HG02970 (cell line): ENCODE data around the gene MXRA7.
"Not testable (repeated sequence)": the region's sequence is repeated elsewhere in the genome, so short reads cannot be mapped to it uniquely, and the experiment has no call there.

ENCODE experiments used
- ATAC-seq: cut with Tn5 transposase; IDR thresholded peaks from one replicate; pipeline ENCODE4 v1.9.1; 2021; ENCODE audit warnings: mild to moderate bottlenecking, moderate library complexity, moderate number of reproducible peaks; ENCODE audit not compliant: unreplicated experiment, low FRiP score

MXRA7 gene, protein sequence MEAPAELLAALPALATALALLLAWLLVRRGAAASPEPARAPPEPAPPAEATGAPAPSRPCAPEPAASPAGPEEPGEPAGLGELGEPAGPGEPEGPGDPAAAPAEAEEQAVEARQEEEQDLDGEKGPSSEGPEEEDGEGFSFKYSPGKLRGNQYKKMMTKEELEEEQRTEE

DNA sequence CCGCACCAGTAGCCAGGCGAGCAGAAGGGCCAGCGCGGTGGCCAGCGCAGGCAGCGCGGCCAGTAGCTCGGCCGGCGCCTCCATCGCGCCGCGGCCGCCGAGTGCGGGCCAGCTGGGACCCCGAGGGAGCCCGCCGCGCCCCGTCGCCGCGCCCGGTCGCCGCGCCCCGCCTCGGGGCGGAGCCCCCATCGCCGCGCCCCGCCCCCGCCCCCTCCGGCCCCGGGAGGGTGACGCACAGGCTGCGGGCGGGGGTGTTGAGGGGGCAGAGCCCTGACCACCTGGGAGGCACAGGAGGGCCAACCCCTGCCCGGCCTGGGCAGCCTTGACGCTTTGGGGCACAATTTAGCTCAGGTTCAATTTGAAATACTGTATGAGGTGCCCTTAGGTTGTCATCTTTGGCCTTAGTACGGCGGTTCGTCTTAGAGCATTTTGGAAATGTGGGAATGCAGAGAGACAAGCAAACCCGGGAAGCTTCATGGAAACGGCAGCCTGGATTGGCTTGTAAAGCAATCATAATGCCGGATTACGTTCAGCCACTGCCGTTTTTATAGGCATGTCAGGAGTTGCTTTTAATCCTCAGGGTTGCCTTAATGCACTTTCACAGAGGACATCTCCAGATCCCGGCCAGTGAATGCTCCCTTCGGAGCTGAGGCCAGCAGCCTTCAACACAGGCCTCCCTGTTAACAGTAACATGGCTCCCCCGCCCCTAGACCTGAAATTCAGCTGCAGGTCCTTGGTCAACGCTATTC, at the start of gene MXRA7:
Gene MXRA7 (minus strand): TSS at position 103 of the 749 bp plus-strand sequence. CDS start 19 bp downstream, at position 84.
- ATAC-seq, result no peak

DNA sequence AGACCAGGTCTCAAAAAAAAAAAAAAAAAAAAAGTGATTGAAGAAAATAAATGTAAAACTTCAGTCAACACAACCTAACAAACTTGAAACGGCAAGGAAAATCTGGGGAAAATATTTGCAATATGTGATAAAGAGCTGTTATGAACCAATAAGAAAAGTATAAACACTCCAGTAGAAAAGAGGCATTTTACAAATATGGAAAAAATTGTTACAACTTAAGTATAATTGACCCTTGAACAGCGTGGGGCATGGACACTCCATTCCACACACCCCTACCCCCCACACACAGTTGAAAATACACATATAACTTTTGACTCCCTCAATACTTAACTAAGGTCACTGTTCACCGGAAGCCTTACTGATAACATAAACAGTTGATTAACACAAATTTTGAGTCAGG, 47.8 kb upstream of the MXRA7 start:
- no peak for ATAC-seq

DNA sequence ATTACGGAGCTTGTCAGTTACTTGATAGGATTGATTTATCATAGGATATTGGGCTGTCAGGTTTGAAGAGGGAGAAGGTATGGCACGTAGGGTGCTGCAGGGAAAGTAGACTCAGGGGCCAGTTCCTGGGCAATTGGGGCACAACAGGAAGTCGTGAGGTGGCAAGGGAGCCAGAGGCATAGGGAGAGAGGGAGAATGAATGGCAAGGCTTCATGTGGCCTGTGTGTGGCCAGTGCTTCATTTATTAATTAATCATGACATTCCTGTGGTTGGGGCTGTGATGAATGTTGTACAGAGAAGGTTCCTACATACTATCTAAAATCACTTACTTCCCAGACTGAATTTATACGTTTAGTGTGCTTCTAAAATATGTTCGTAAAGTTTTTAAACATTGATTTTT, 46.5 kb upstream of the MXRA7 start:
- ATAC-seq, result no peak

DNA sequence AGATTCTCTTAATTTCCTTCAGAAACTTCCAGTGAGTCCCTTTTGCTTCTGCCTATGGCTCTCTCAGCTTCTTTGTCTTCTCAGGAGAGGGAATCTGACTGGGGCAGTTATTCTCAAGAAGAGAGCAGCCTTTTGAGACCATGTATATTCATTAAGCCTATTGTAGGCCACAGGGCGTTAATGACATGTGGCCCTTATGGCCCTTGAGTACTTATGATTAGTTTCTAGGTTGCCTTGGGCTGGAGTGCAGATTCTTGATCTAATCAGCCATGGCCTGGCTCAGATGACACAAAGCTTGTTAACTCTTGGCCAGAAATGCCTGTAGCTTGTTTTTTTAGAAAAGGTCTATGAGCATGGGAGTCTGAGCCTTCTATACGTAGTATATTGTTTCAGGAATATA, 44.5 kb upstream of the MXRA7 start:
- ATAC-seq, result no peak

DNA sequence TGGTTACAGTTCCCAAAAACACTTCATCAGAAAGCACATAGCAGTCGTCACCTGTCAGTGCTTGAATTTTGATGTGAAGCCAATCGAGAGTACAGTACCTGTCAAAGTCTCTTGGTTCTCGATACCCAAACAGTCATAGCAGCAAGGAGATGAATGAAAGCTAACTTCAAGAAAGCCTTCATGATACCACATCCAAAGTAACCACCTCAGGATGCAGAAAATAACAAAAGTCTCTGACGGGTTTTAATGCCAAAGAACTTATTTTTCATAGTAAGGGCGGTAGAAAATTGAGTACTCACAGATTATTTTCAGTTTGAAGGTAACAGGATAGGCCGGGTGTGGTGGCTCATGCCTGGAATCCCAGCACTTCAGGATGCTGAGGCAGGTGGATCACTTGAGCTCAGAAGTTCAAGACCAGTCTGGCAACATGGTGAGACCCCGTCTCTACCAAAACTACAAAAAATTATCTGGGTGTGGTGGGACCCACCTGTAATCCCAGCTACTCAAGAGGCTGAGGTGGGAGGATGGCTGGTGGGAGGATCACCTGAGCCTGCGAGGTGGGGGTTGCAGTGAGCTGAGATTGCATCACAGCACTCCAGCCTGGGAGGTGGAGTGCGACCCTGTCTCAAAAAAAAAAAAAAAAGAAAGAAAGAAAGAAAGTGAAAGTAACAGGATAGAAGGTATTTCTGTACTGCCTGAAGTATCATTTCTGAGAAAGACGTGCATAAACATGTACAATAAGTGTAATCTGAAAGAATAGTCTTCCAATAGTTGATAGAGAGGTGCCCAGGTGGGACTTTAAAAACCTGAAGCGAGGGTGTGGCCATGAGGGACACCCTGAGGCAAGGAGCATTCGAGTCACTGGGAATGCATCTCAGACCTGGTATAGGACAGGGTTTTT, 42.5 kb upstream of the MXRA7 start:
- ATAC-seq, result no peak

DNA sequence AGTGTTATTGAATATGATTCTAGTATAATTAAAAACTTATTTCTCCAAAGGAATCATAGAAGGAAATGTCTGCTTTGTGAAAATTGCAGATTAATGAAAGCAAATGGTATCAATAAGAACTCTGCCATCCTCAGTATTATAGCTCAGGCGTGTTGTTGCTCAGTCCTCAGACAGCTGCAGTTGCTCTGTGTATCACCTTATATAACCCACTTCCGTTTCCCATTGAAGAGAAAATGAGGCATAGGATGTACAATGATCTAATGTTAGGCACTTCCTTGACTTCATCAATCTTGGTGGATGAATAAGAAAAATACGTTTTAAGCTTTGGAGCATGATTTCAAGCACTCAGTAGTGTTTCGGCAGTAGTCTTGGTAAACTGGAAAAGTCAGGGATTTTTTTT, 41.2 kb upstream of the MXRA7 start:
- ATAC-seq, result no peak

DNA sequence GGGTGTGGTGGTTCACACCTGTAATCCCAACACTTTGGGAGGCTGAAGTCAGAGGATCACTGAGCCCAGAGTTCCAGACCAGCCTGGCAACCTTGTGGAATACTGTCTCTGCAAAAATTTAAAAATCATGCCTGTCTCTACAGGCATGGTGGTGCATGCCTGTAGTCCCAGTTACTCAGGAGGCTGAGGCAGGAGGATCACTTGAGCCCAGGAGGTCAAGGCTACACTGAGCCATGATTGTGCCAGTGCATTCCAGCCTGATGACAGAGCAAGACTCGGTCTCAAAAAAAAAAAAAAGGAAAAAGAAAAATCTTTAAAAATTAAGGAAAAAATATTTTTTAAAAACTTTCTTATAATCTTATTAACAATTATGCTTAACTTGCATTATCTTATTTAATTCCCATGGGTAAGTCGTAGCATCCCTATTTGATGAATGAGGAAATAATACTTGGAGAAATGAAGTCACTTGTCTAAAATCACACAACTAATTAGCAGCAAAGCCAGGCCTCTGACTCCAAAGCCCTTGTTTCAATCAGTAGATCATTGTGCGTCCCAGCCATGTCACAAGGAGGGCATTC, 40.7 kb upstream of the MXRA7 start:
- ATAC-seq, result no peak

DNA sequence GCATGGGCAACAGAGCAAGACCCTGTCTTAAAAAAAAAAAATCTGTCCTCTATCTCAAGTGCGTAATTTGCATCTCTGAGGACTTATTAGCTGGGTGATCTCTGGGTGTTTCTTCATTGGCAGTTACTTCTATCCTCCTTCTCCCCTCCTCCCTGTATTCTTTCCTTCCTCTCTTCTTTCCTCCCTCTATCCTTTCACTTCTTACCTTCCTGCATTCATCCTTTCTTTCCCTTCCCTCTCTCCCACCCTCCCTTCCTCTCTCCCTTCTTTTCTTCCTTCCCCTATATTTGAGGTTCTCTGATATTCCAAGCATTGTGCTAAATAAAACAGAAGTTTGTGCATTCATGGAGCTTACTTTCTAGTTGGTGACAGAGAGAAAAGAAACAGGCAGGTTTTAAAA, 37.9 kb upstream of the MXRA7 start:
- ATAC-seq, result no peak

DNA sequence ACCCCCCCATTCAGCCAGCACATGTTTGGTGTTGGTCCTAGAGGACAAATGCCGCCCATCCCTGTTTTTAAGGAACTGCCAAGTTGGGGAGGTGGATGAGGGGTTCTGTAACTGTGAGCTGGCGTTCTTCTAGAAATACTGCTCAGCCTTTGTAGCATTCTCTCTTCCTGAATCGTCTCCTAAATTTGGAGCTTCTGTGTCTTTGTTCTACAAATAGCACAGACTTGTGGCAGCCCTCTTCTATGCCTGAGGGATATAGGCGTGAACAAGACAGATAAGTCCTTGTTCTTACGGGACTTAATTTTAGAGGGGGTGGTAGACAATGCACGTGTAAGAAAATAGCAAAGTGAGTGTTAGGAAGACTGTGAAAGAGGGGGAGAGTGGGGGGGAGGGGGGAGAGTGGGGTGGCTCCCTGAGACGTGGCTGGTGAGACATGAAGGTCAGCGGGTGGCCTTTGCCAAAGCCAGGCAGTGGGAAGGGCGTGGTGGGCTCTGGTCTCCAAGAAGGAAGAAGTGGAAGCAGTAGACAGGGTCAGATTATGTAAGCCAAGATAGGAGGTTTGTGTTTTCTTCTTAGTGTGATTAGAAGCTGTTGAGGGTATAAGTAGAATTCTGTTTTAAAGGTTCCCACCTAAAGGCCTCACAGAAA, 37.1 kb upstream of the MXRA7 start:
- no peak for ATAC-seq

DNA sequence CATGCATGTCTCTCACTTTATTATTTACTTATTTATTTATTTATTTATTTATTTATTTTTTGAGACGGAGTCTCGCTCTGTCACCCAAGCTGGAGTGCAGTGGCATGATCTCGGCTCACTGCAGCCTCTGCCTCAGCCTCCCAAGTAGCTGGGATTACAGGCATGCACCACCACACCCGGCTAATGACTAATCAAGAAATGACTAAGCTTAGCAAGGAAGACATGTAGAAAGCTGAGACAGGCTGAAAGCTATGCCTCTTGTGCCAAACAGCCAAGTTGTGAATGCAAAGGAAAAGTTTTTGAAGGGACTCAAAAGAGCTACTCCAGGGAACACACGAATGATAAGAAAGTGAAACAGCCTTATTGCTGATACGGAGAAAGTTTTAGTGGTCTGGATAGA, 35.0 kb upstream of the MXRA7 start:
- ATAC-seq, result not testable (repeated sequence)

DNA sequence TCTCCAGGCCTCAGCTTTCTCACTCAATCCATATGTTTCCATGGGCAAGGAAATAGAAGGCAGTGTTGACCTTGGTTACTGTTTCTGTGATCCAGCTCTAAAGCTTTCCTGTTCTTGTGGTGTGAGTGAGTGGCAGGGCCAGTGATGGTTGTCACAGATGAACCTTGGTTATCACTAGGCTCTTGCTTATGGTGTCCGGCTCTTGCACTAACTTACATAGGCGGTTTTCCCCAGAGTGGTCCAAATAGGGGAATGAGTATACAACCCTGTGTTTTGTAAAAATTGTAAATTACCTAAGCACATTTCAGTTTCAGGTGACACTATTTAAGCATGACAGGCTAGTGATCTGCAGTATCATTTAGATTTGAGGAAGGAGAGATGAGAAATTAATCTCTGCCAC, 34.0 kb upstream of the MXRA7 start:
- ATAC-seq, result no peak

DNA sequence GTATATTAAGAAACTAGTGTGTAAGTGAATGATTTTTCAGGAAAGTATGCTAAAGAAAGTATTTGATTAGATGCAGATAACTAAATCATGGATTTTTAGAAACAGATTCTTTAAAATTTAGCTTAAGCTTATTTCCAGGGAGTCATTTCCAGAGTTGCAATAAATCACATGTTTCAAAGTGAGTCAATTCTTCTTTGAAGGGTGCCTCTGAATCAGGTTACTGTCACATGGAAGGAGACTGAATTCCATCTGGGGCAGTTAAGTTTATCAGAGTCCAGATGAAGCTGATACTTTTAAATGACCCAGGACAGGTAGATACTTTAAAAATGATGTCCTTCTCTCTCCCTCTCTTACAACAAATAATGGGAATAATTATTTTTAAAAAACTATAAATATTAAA, 32.2 kb upstream of the MXRA7 start:
- no peak for ATAC-seq

DNA sequence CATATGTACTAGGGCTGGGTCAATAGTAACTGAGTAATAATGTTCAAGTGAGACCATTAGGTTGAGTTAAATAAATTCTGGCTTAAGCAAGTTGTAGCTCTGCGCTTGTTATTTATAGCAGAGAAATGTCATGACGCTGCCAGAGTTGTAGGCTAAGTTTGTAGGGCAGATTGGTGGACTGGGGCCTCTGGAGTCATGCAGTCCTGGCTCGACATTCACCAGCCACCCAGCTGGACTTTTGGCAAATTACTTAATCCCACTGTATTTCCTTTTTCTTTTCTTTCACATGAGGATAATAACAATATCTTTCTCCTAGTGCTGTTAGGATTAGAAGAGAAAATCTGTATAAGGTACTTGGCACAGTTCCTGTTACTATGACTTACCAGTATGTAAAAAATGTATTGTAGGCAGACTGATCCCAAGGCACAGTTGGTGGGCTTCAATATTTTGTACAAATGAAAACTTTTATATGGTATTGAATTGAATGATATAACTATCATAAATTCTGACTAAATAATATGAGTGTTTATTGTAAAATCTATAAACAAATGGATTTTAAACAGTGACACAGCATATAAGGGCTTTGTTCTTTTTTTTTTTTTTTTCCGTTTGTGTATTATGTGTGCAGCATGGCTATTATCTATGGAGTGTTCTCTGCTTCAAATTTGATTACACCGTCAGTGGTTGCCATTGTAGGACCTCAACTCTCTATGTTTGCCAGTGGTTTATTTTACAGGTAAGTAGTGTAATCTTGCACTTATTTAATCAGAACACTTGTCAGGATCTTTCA, 29.8 kb upstream of the MXRA7 start:
- no peak for ATAC-seq

DNA sequence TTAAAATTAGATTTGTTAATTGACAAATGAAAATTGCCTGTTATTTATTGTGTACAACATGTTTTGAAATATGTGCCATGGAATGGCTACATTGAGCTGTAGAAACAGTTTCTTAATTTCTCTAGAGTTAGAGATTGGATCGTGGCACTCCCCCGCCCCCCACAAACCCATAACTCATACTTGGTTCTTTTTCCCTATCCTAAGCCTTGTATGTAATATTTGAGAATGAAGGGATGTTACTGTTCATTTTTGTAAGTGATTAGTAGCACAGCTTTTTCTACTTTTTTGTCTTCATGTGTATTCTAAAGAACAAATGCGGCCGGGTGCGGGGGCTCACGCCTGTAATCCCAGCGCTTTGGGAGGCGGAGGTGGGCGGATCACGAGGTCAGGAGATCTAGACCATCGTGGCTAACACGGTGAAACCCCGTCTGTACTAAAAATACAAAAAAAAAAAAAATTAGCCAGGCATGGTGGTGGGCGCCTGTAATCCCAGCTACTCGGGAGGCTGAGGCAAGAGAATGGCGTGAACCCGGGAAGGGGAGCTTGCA, 28.9 kb upstream of the MXRA7 start:
- ATAC-seq, result not testable (repeated sequence)

DNA sequence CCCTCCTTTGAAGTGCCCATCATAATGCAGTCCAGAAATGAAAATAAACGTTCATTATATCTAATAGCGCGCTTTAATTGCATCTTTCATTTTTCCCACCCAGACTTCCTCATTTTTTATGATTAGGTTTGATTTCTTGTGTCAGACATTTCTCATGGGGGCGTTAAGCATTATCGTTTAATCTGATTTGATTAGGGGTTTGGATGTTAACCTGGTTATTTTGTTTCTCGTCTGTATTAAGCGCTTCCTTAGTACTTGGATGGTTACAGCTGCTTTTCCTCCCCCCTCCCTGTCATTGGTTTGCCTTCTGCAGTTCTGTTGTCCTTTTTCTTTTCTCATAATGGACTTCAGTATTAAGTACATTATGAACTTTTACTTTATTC, 27.7 kb upstream of the MXRA7 start:
- ATAC-seq, result no peak

DNA sequence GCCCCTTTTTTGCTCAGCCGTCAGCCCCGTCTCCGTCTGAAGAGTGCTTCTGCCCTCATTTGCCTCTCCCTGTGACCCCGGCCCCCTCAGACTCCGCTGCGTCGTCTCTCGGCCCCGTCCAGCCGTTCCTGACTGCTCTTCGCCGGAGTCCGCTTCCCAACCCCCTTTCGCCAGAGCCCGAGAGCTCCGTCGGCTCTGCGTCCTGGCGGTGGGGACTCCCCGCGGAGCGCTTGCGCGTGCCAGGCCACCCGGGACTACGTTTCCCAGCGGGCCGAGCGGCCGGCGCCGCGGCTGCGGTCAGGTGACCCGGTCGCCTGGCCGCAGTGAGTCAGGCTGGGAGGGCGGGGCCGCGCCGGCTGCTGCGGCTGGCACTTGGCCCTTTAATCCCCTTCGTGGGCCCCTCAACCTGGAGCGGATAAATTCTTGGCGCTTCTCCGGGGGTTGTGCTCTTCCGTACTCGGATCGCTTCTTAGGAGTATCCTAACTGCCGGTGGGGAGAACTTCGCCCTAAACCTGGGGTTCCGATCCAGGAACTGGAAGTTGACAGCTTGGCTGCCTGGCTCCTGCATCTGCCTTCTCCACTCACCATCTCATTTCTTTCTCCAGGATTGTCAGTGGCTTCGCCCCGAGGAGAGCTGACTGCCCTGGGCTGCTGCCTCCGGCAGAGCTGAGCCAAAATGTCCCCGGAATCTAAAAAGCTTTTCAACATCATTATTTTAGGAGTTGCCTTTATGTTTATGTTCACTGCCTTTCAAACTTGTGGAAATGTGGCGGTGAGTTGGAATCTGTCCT, 27.1 kb upstream of the MXRA7 start, which contains the start of gene MFSD11:
Gene MFSD11 (plus strand): TSS at position 444 of the 792 bp plus-strand sequence. CDS start 234 bp downstream, at position 678.
- peak; percentile 48 for ATAC-seq

DNA sequence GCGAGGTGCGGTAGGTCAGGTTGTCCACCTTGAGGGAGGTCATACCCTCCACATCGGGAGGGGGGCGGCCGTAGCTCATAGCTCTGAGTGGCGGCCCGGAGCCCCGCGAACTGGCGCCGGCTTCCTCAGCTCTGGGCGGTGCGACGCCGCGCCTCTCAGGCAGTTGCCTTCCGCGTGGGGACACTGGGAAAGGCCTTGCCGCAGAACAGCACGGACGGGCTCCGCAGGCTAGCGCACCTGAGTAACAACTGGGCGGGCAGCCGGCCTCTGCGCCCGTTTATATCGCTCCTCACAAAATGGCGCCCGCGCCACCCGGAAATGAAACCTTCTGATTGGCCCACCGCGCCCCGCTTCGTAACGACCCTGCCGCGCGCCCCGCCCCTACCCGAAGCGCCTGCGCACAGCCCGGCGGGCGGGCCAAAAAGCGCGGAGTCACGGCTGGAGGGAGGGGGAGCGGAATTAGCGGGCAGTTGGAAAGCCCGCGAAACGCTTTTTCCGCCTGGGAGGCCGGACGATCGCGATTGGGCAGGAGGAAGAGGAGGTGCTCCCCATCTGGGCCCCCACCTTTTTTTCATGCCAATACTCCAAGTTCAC, 26.4 kb upstream of the MXRA7 start, which contains the start of gene SRSF2:
Gene SRSF2 (minus strand): TSS at position 250 of the 594 bp plus-strand sequence. CDS start 171 bp downstream, at position 79.
- peak; percentile 76 for ATAC-seq
